RKO (cell line): Measurements from ENCODE around the gene LRIT3.

Experiments used
- DNase-seq: peaks from one replicate; pipeline ENCODE4 v3.0.0-alpha.2; 2016; ENCODE audit warnings: low spot score

The LRIT3 gene

GRCh38 chr4:109847896-109848442, at the start of gene LRIT3:
TSS of gene LRIT3 (plus strand) at chr4:109848107. CDS start at chr4:109848202, 95 bp downstream.
- no peak for DNase-seq

- no peak for DNase-seq
Measured at GRCh38 chr4:109798866-109799265, 49.0 kb upstream of the LRIT3 start.

GRCh38 chr4:109801099-109801789, 46.7 kb upstream of the LRIT3 start:
- no peak for DNase-seq

GRCh38 chr4:109801895-109802319, 46.0 kb upstream of the LRIT3 start, which contains the start of gene CFI:
TSS of gene CFI (minus strand) at chr4:109801999. CDS start at chr4:109801971, 28 bp downstream.
- no peak for DNase-seq

- peak; percentile 71 for DNase-seq
Measured at GRCh38 chr4:109803924-109804571, 43.9 kb upstream of the LRIT3 start.

GRCh38 chr4:109809655-109810054, 38.3 kb upstream of the LRIT3 start:
- no peak for DNase-seq

- no peak for DNase-seq
Measured at GRCh38 chr4:109810552-109811387, 37.1 kb upstream of the LRIT3 start.

- no peak for DNase-seq
Measured at GRCh38 chr4:109811707-109812106, 36.2 kb upstream of the LRIT3 start.

GRCh38 chr4:109815151-109816081, 32.5 kb upstream of the LRIT3 start, which contains the start of gene GAR1:
TSS of gene GAR1 (plus strand) at chr4:109815762. CDS start at chr4:109816165, 403 bp downstream.
- peak; percentile 95 for DNase-seq

- no peak for DNase-seq
Measured at GRCh38 chr4:109816082-109816442, 31.8 kb upstream of the LRIT3 start.

- DNase-seq, result peak; percentile 24
Measured at GRCh38 chr4:109816894-109817293, 31.0 kb upstream of the LRIT3 start.

GRCh38 chr4:109818268-109818667, 29.6 kb upstream of the LRIT3 start:
- no peak for DNase-seq

- no peak for DNase-seq
Measured at GRCh38 chr4:109820563-109820962, 27.3 kb upstream of the LRIT3 start.

GRCh38 chr4:109821185-109821584, 26.7 kb upstream of the LRIT3 start:
- DNase-seq, result no peak

- peak; percentile 50 for DNase-seq
Measured at GRCh38 chr4:109826719-109827118, 21.2 kb upstream of the LRIT3 start.

- no peak for DNase-seq
Measured at GRCh38 chr4:109827672-109828071, 20.2 kb upstream of the LRIT3 start, which contains the start of gene RRH. TSS of gene RRH (plus strand) at chr4:109827972. CDS start at chr4:109828028, 56 bp downstream.

- no peak for DNase-seq
Measured at GRCh38 chr4:109833756-109834155, 14.2 kb upstream of the LRIT3 start.

- DNase-seq, result no peak
Measured at GRCh38 chr4:109836985-109837384, 10.9 kb upstream of the LRIT3 start.

- no peak for DNase-seq
Measured at GRCh38 chr4:109846395-109847098, 1.4 kb upstream of the LRIT3 start.

GRCh38 chr4:109848501-109848900, 594 bp downstream of the LRIT3 start:
- DNase-seq, result no peak
